Stimulated activated CD8-positive, alpha-beta memory T cell treated with anti-CD3 and anti-CD28 coated beads, Interleukin-7, amount 100 ng/mL, for 24 hours (primary cell): ENCODE measurements around the gene SLC12A2.

Experiments used
- DNase-seq: peaks from one replicate; pipeline ENCODE4 v3.0.0-alpha.2; 2020; ENCODE audit warnings: low read depth

Gene SLC12A2

DNA sequence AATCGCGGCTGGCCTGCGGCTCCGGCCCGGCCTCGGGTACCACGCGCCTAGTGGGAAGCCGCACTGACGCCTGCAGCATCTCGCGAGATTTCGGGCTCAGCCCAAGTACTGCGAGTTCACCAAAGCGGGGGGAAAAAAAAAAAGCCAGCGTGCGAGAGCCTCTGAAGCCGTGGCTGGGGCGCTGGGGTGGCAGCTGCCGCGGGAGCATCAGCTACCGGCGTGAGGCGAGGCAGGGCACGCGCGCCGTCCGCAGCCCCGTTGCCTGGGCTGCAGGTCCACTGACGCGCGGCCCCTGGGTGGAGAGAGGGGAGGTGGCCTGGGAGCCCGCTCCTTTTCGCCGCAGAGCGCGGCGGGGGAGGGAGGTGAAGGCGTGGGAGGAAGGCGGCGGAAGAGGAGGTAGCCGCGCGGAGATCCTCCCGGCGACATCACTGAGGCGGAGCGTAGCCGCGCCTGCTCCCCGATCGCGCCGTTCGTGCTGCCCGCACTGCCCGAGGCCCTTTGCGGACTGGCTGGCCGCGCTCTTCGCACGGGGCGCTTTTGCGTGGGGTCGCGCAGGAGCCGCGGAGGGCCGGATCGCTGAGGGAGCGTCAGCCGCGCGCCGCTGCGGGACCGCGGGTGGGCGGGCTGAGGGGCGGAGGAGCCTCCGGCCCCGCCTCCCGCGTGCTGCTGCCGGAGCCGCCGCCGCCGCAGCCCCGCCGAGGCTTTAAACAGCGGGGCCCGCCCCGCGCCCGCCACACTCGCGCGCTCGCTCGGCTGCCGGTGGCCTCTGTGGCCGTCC, at the start of gene SLC12A2:
Gene SLC12A2 (plus strand): TSS at position 734 of the 778 bp plus-strand sequence. CDS start 189 bp downstream, outside the sequence.
- DNase-seq: peak; percentile 70

DNA sequence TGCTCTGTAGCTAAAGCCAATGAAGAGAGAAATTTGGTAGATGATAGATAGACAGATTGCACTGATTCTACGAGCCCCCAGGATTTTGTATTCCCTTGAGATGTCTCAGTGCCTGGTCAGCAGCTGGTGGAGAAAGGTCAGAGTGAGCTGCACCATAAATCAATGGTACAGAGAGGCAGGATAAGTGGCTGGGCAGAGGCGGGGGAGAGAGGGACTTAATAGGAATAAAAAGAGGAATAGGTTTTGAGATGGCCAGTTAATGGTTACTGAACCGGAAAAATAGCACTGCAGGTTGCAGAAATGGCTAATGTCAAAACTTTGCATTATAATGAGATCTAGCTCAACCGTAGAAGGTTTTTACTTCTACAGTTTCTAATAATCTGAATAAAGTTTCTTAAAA, 47.9 kb upstream of the SLC12A2 start:
- DNase-seq: no peak

DNA sequence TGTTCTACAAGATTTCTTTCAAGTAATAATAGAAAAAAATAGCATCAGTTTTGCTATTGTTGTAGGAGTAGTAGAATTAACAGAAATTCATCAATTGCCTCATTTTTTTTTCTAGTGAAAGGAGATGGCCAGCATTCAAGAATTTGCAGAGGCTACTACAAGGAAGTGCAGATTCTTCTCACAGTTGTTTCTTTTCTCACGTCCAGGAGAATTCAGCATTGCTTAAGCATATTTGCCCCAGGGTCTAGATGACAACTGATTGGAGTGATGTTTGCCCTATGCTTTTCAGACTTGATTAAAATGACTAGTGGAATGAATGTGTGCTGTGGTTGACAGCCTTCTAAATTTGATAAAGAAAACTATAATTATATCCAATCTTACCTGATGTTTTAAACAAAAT, 46.6 kb upstream of the SLC12A2 start:
- DNase-seq: no peak

DNA sequence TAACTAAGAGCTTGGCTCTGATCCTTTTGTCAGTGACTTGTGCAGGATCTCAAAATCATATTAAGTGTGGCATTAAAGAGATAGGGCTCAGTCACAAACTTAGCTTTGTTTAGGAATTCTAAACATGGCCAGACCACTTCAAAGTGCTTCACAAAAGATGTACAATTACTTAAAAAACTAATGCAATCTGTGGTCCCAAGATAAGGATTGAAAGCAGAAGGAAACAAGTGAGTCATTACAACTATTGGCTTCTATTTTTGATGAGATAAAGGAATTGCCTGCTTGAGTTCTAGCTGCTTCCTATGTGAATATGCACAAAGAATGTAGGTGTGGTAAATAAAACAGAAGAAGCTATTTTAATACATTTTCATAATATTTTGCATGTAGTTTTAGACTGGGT, 44.9 kb upstream of the SLC12A2 start:
- no peak for DNase-seq

DNA sequence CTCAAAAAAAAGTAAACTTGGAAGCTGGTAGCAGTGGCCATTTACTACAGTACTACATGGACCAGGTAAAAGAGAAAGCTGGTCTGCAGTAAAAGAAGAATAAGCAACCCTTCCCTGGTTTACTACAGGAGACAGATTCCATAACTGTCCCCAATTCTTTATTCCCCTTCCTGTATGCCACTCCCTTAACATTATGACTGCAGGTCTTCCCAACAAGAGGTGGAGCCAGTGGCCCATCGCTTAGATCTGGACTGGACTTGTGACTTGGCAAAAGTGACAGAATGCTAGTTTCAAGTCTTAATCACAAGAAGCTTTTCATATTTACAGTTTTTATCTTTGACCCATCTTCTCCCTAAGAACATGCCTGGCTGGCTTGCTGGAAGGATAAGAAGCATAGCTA, 42.6 kb upstream of the SLC12A2 start:
- DNase-seq: no peak

DNA sequence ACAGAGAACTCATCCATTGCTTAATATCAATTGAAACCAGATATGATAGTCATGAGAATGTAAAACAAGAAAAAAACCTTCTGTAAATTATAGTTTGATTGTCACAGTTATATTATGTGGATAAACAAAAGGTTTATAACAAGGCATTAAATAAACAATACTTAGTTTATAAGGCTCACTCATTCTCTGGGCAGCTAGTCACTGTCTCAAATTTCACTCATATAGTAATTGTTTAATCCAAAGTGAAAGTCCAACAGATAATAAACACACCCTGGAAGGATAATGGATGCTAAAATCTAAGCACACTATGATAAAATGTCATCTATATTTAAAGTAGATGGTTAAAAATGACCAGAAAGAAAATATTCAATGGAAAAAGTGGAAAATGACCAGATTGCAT, 30.8 kb upstream of the SLC12A2 start:
- no peak for DNase-seq

DNA sequence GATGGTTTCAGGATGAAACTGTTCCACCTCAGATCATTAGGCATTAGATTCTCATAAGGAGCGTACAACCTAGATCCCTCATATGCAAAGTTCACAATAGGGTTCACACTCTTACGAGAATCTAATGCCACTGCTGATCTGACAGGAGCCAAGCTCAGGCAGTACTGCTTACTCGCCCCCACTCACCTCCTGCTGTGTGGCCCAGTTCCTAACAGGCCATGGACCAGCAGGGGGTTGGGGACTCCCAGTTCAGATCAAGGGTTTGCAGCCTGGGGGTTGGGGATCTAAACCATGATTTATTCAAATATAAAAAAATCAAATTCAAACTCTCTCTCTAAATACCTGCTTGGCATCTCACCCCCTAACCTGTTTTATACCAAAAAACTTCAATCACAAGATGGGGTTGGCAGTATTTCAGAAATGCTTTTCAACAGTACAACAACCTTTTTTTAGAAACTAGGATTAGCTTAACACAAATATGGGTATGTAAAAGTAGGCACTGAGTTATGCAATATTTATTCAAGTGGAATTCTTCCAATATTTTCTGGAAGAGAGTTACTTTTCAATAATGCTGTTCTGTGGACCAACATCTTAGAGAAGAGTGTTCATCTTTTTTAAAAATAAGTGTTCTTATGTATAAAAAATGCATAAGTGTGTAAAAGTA, 30.1 kb upstream of the SLC12A2 start:
- no peak for DNase-seq

DNA sequence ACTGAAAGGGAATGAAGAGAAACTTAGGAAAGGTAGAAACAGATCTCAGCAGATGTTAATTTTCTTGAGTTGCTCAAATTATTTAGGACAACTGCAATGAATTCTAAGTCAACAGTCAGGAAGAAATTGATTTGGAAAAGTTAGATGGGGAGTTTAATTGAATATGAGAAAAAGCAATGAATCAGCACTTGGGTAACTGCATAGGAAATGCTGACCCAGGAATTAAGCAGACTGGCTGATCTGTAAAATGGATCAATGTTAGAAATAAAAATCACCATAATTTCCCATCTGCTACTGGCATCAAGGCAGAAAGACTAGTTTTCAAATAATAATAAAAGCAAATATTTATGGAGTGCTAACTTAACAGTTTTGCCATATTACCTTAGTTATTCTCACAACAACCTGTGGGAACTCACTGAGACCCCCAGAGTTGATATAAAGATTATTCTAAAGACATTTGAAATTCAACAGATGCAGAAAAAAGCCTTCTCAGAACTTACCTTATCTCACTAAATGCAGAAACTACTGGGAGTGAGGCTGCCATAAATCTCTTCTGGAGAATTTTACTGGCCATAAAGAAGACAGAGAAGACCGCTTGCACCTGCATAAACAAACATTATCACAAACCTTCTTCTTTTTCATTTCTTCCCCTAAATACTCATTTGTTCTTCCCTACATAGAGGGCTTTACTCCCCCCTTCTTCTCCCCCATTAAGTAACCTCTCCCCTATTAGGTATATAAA, 22.8 kb upstream of the SLC12A2 start:
- DNase-seq: no peak

DNA sequence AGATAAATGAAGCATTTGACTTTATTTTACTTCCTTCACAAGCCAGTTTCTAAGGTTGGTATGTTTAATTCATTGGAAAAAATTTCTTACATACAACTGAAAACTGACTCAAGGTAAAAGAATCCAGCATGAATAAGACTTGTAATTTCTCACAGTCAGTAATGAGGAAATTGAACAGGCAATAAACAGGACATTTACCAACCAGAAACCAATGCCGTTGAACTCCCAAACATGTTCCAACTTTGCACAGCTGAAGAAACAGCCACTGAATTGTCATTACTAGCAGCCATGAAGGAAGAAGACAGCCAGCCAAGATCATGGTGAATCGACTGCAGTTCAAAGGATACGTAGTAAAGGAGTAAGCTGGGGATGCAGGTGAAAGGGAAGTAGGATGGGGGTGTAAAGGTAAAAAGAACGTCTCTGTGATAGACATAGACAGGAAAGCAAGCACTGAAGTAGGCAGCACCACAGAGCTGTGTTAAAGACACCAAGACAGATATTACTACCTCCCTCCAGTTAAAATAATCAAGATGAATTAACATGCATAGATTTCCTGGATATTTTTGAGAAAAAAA, 21.3 kb upstream of the SLC12A2 start:
- DNase-seq: no peak

DNA sequence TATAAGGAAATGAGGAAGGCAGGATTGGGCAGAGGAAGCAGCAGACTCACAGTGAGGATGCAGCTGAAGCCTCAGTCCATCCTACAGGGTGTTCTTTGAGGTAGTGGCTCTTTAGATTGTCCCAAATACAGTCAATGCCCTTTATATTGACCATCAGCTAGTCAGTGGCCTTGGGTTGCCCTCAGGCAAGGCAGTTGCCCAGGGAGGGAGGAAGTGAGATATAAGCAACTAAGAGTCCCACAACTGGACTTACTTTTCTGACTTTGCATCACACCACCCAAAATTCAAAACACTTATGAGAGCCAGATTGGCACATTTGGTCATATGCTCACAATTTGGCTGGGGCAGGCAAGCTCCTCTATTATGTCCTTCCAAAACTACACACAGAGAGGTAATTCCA, 9.4 kb upstream of the SLC12A2 start:
- no peak for DNase-seq

DNA sequence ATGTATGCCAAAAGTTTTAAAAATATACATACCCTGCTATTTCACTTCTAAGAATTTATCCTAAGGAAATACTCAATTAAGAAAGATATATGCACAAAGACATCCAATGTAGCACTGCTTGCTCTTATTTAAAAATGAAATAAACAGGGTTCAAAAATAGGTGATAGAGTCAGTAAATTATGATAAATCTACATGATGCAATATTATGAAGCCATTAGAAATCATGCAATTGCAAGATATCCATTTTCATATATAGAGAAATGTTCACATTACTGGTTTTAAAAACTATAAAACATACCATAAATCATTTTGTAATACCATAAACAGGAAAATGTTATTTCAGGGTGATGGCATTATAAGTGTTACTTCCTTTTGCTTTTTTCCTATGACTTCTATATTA, 8.6 kb upstream of the SLC12A2 start:
- no peak for DNase-seq

DNA sequence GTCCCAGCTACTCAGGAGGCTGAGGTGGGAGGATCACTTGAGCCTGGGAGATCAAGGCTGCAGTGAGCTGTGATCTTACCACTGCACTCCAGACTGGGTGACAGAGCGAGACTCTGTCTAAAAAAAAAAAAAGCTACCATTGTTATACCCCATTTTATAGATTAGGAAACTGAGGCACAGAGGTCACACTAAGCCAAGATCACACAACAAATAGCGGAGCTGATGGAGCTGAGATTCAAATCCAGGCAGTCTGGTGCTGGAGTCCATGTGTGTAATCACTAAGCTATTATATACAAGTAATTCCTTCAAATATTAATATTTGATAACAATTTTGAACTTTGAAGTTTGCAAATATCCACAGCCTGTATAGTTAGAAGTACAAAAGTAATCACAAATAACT, 6.0 kb upstream of the SLC12A2 start:
- DNase-seq: no peak

DNA sequence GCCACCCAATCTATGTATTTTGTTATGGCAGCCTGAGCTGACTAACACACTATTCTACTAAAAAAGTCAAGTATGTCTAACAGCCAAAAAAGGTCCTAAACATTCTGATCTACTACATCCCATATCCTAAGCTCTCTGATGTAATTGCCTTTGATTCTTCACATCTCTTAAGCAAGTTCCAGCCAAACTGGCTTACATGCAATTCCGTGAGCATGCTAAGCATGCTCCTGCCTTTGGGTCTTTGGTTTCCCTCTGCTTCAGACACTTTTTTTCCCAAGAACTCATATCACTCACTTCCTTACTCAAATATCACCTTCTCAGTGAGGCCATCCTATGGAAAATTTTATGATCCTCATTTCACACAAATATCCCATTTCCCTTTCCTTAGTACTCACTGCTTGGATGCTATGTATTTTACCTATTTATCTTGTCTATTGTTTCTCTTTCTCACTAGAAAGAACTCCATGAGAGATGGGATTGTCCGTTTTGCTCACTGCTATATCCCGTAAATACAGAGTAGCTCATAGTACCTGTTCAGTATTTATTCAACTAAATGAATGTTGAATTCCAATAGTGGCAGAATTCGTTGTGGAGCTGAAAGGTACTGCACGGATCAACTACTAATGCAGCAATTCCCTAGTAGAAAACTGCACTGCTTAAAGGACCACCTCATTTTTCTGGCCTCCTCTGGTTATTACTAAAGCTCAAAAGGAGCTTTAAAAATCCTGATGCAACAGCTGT, 2.3 kb upstream of the SLC12A2 start:
- DNase-seq: no peak

DNA sequence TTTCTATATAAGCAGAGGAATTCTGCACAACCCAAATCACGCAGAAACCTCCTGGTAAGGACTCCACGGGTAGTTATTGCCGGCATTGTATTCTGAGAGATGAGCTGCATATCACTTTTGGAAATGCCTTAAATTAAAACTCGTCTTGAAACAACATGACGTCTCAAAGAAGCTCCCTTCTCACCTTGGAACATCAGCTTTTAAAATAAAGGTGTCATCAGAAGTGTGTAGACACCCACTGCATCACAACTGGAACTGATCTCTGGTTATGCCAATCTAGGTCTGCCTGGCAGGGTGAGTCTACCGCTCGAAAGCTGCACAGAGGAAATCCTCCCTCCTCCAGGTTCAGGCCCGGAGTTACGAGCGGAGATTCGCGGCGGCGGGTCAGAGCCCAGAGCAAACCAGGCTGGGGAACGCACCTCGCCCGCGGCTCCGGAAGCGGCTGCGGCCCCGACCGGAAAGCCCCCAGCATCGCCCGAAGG, 974 bp upstream of the SLC12A2 start:
- no peak for DNase-seq

DNA sequence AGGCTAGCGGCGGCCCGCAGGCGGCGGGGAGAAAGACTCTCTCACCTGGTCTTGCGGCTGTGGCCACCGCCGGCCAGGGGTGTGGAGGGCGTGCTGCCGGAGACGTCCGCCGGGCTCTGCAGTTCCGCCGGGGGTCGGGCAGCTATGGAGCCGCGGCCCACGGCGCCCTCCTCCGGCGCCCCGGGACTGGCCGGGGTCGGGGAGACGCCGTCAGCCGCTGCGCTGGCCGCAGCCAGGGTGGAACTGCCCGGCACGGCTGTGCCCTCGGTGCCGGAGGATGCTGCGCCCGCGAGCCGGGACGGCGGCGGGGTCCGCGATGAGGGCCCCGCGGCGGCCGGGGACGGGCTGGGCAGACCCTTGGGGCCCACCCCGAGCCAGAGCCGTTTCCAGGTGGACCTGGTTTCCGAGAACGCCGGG, 253 bp downstream of the SLC12A2 start:
- no peak for DNase-seq

DNA sequence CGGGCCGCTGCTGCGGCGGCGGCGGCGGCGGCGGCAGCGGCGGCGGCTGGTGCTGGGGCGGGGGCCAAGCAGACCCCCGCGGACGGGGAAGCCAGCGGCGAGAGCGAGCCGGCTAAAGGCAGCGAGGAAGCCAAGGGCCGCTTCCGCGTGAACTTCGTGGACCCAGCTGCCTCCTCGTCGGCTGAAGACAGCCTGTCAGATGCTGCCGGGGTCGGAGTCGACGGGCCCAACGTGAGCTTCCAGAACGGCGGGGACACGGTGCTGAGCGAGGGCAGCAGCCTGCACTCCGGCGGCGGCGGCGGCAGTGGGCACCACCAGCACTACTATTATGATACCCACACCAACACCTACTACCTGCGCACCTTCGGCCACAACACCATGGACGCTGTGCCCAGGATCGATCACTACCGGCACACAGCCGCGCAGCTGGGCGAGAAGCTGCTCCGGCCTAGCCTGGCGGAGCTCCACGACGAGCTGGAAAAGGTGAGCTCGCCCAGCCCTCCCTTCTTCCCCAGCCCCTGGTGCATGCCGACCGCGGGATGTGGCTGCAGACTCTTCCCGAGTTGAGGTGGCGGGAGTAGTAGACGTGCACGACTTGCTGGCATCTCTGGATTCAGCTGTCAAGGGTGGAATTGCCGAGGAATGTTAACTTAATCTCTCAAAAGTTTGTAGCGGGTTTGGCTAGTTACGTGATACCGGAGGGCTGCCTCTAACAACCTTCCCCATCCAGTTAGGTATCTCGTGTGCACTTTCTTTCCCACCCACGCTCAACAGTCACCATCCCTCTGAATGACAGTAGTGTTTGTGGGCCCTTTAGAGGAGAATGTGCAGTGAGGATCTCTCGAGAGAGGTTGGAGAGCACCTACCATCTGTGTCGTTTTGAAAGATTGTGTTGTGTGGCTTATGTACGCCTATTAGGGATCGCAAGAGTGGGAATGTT, 932 bp downstream of the SLC12A2 start:
- DNase-seq: peak; percentile 19

DNA sequence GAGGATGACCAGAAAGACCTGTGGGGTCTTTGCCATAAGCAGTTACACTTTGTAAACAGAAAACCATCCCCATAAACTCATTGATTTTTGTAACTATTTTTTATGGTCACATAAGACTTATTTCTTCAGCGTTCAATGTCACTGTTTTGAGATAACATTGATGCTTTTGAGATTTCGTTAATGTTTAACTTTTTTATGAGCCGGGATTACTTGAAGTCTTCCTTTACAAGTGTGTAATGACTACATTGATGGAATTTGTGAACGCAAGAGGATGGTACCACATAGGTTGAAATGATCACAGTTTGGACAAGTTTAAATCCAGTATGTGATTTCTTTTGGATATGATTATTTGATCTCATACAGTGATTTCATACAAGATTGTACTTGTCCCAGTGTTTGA, 1.8 kb downstream of the SLC12A2 start:
- DNase-seq: no peak

DNA sequence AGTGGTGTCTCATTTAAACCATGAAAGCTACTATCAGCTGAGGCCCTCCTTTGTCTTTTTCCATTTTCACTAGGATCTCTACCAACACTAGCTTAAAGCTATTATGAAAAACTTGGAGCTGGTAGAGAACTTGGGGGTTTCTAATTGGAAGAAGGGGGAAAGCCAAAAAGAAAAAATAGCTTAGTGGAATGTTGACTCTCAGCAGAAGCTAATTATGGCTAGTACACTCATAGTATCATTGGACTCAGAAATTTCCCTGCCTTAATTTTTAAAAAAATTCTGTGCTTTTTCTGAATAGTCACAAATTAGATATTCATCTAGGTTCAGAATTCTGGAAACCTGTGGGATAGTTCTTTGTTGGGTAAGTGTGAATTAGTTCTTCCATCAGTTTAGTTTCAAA, 8.0 kb downstream of the SLC12A2 start:
- DNase-seq: no peak

DNA sequence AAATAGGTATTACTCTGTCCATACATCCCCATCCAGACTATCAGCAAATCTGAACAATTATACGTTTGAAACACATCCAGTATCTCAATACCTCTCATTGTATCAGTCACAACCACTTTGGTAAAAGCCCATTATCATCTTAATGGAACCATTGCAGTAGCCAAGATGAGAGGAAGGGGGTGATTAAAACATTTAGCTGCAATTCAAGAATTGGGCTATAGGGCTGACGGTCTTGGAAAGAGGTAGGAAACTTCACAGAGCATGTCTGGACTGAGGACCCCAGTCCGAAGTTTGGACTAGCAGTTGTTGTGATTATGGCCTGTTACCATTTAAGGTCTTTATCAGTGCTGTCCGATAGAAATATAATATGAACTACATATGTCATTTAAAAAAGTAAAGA, 8.6 kb downstream of the SLC12A2 start:
- no peak for DNase-seq

DNA sequence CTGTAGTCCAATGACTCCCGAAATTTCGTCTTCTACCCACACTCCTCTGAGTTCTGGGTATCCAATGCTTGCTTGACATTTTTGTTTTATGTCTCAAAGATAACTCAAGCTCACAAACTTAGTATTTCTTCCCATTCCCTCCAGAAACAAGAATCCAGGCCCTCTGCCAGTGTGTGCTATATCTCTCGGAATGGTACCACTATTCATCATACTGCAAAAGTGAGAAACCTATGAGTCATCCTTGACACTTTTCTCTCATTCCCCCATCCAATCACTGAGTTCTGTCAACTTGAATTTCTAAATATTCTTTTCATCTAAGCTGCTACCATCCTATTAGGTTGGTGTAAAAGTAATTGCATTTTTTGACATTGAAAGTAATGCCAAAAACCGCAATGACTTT, 9.8 kb downstream of the SLC12A2 start:
- DNase-seq: no peak

DNA sequence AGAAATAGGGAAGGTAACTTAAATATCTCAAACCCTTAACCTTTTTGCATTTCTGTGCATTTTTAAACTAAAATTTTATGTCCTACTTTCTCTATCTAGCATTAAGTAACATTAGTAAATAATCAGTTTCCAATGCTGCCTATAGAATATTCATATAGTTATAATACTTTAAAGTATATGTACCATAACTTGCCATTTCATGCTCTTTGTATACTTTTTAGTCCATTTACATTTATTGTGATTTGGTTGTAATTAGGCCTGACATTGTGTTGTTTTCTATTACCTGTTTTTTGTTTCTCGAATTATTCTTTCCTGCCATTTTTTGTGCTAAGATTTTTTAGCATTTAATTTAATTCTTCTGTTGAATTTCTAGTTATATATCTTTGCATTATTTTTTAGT, 13.7 kb downstream of the SLC12A2 start:
- no peak for DNase-seq
